RWPE2 (cell line): ENCODE results near the gene IAH1.

Source experiments
- ATAC-seq: fragments of 200-7000 bp; cut with Tn5 transposase; 3 replicates; pipeline ENCODE4 v1.9.1; 2021; ENCODE audit warnings: low read depth
- DNase-seq: peaks from one replicate; pipeline ENCODE4 v3.0.0-alpha.2; 2020; ENCODE audit warnings: low spot score
- H3K27ac ChIP-seq: fragments of 450-650 bp; 2 replicates; pipeline ENCODE4 v1.5.1; 2017; ENCODE audit warnings: mild to moderate bottlenecking; ENCODE audit not compliant: poor library complexity, severe bottlenecking
- H3K27me3 ChIP-seq: fragments of 250-450 bp; sonication (Bioruptor Pico); 2 replicates; pipeline ENCODE4 v1.5.1; 2021; ENCODE audit warnings: mild to moderate bottlenecking, moderate library complexity; ENCODE audit not compliant: insufficient read depth, poor library complexity, severe bottlenecking
- H3K36me3 ChIP-seq: fragments of 250-450 bp; sonication (Bioruptor Pico); 2 replicates; pipeline ENCODE4 v1.5.1; 2020; ENCODE audit warnings: low read depth, mild to moderate bottlenecking, moderate library complexity
- H3K4me1 ChIP-seq: fragments of 250-450 bp; sonication (Bioruptor Pico); 2 replicates; pipeline ENCODE4 v1.5.1; 2021; ENCODE audit warnings: mild to moderate bottlenecking, moderate library complexity; ENCODE audit not compliant: insufficient read depth, poor library complexity, severe bottlenecking
- H3K4me3 ChIP-seq: fragments of 250-450 bp; sonication (Bioruptor Pico); 2 replicates; pipeline ENCODE4 v1.5.1; 2021; ENCODE audit warnings: mild to moderate bottlenecking, moderate library complexity; ENCODE audit not compliant: severe bottlenecking
- H3K9me3 ChIP-seq: fragments of 250-450 bp; sonication (Bioruptor Pico); 2 replicates; pipeline ENCODE4 v1.5.1; 2021; ENCODE audit warnings: mild to moderate bottlenecking, moderate library complexity; ENCODE audit not compliant: severe bottlenecking
- CTCF ChIP-seq: fragments of 450-650 bp; IDR thresholded peaks from one replicate; pipeline ENCODE4 v1.5.1; 2017; ENCODE audit warnings: mild to moderate bottlenecking, moderate library complexity; ENCODE audit not compliant: poor library complexity, severe bottlenecking

IAH1 gene

GRCh38 chr2:9463698-9464034 lies 10.7 kb upstream of the IAH1 start:
- no peaks in the 10 kb centered on the region for H3K4me1 ChIP-seq
- H3K36me3 ChIP-seq: peaks cover 44% of the 10 kb centered on the region
- no peak overlapping the region for H3K27ac ChIP-seq
- TF ChIP-seq CTCF: no peak
- no peak for DNase-seq
- no peaks in the 10 kb centered on the region for H3K27me3 ChIP-seq
- ATAC-seq: no peak
- no peaks in the 10 kb centered on the region for H3K9me3 ChIP-seq
- H3K4me3 ChIP-seq: no peak overlapping the region

- no peak overlapping the region for H3K27ac ChIP-seq
- ATAC-seq: no peak
- H3K9me3 ChIP-seq: no peaks in the 10 kb centered on the region
- DNase-seq: no peak
- H3K4me3 ChIP-seq: no peak overlapping the region
- no peaks in the 10 kb centered on the region for H3K27me3 ChIP-seq
- peaks cover 41% of the 10 kb centered on the region for H3K36me3 ChIP-seq
- H3K4me1 ChIP-seq: no peaks in the 10 kb centered on the region
- no peak for TF ChIP-seq CTCF
These were observed 9.2 kb upstream of the IAH1 start for GRCh38 chr2:9465170-9465569.

GRCh38 chr2:9466147-9466683 lies 8.1 kb upstream of the IAH1 start:
- TF ChIP-seq CTCF: no peak
- Histone ChIP-seq H3K4me1 (no peaks in the 10 kb centered on the region), H3K4me3 (no peak overlapping the region), H3K36me3 (peaks cover 35% of the 10 kb centered on the region), H3K27ac (no peak overlapping the region), H3K27me3 (no peaks in the 10 kb centered on the region), H3K9me3 (no peaks in the 10 kb centered on the region)
- ATAC-seq (no peak), DNase-seq (no peak)

- Histone ChIP-seq H3K27me3 (no peaks in the 10 kb centered on the region), H3K27ac (no peak overlapping the region), H3K9me3 (no peaks in the 10 kb centered on the region), H3K36me3 (peaks cover 35% of the 10 kb centered on the region), H3K4me3 (no peak overlapping the region), H3K4me1 (no peaks in the 10 kb centered on the region)
- no peak for DNase-seq
- no peak for ATAC-seq
- no peak for TF ChIP-seq CTCF
These were observed 6.7 kb upstream of the IAH1 start for GRCh38 chr2:9467687-9468086.

- Histone ChIP-seq H3K4me1 (peaks cover 3% of the 10 kb centered on the region), H3K27me3 (no peaks in the 10 kb centered on the region), H3K27ac (no peak overlapping the region), H3K4me3 (no peak overlapping the region), H3K36me3 (peaks cover 29% of the 10 kb centered on the region), H3K9me3 (no peaks in the 10 kb centered on the region)
- ATAC-seq (no peak), DNase-seq (no peak)
- TF ChIP-seq CTCF: no peak
These were observed 3.1 kb upstream of the IAH1 start for GRCh38 chr2:9471206-9471605.
